ENCODE measurements around the gene GDPGP1. TPM values are rescaled to one million over a fixed set of nuclear protein-coding genes. Genes with fewer than 3 reads are reported as not detected.

GDPGP1 gene
- total and polyA plus RNA-seq, 5 experiments from 2014 or later: 0.50 to 12.4 (median 2.2) TPM

- ATAC-seq (peak; percentile 60 to 64), DNase-seq (peak in 5 of 10 donors; percentile 25 to 54 (median 34))
- H3K4me3 Mint-ChIP-seq: peak overlapping the region; percentile 44 to 81 (median 72)
- no peaks in the 10 kb centered on the region for H3K9me3 Mint-ChIP-seq
- no peaks in the 10 kb centered on the region for H3K27me3 Mint-ChIP-seq
- peaks cover 19 to 65% (median 31%) of the 10 kb centered on the region in 4 donors for H3K4me1 Mint-ChIP-seq
- H3K27ac Mint-ChIP-seq: peak overlapping the region; percentile 69 to 93 (median 82)
- POLR2A ChIA-PET: interaction anchor here (0.9 to 3.7 kb wide), 6 partner anchors 8 to 73 kb away, joined by 3 to 36 read pairs (median 9); partner anchors contain the start of genes CIB1, GDPGP1, NGRN and SEMA4B
- no peaks in the 10 kb centered on the region for H3K36me3 Mint-ChIP-seq
Observed at GRCh38 chr15:90192961-90193786, 40.8 kb upstream of the GDPGP1 start.

GRCh38 chr15:90194655-90195054 is 39.4 kb upstream of the GDPGP1 start:
- peak overlapping the region in 2 of 10 donors; percentile 20 to 39 for H3K4me3 Mint-ChIP-seq
- no peaks in the 10 kb centered on the region for H3K9me3 Mint-ChIP-seq
- DNase-seq: no peak
- peak overlapping the region in 1 of 10 donors; percentile 36 for H3K27ac Mint-ChIP-seq
- H3K36me3 Mint-ChIP-seq: no peaks in the 10 kb centered on the region
- H3K4me1 Mint-ChIP-seq: peaks cover 20 to 68% (median 33%) of the 10 kb centered on the region in 4 donors
- no peak for ATAC-seq
- no peaks in the 10 kb centered on the region for H3K27me3 Mint-ChIP-seq
- POLR2A ChIA-PET: interaction anchor here (0.7 kb wide), 1 partner anchor 569 kb away, joined by 3 read pairs; no protein-coding TSS in a partner anchor

- ATAC-seq (no peak), DNase-seq (peak in 1 of 10 donors; percentile 7)
- peak overlapping the region; percentile 81 to 91 (median 87) for H3K4me3 Mint-ChIP-seq
- POLR2A ChIA-PET: interaction anchor here (0.5 to 5.5 kb wide), 16 partner anchors 9 to 355 kb away, joined by 3 to 84 read pairs (median 4); partner anchors contain the start of genes CIB1, GDPGP1, IDH2 and NGRN
- peaks cover 8 to 53% (median 22%) of the 10 kb centered on the region in 4 donors for H3K4me1 Mint-ChIP-seq
- H3K27me3 Mint-ChIP-seq: no peaks in the 10 kb centered on the region
- H3K27ac Mint-ChIP-seq: peak overlapping the region; percentile 34 to 92 (median 90)
- H3K36me3 Mint-ChIP-seq: no peaks in the 10 kb centered on the region
- H3K9me3 Mint-ChIP-seq: no peaks in the 10 kb centered on the region
Observed at GRCh38 chr15:90200534-90201129, 33.4 kb upstream of the GDPGP1 start.

GRCh38 chr15:90201130-90201943 is 32.7 kb upstream of the GDPGP1 start, which contains the start of gene SEMA4B:
Gene SEMA4B (plus strand): TSS chr15:90201330. CDS start chr15:90201579, 249 bp downstream.
- H3K27ac Mint-ChIP-seq: peak within 1 kb of the TSS; percentile 84 to 92 (median 90)
- ATAC-seq (peak; percentile 90 to 93), DNase-seq (peak; percentile 52 to 81 (median 71))
- H3K27me3 Mint-ChIP-seq: no peaks in the 10 kb centered on the region
- peak within 1 kb of the TSS; percentile 82 to 94 (median 88) for H3K4me3 Mint-ChIP-seq
- peaks cover 8 to 55% (median 22%) of the 10 kb centered on the region in 4 donors for H3K4me1 Mint-ChIP-seq
- H3K9me3 Mint-ChIP-seq: no peaks in the 10 kb centered on the region
- POLR2A ChIA-PET: interaction anchor here (0.5 to 5.5 kb wide), 14 partner anchors 9 to 355 kb away, joined by 3 to 84 read pairs (median 4); partner anchors contain the start of genes CIB1, GDPGP1, IDH2 and NGRN
- H3K36me3 Mint-ChIP-seq: no peaks in the 10 kb centered on the region

GRCh38 chr15:90201944-90202375 is 32.0 kb upstream of the GDPGP1 start:
- POLR2A ChIA-PET: interaction anchor here (0.6 to 5.5 kb wide), 8 partner anchors 10 to 100 kb away, joined by 3 to 84 read pairs (median 10); partner anchors contain the start of genes CIB1, GDPGP1, IDH2 and NGRN
- no peaks in the 10 kb centered on the region for H3K36me3 Mint-ChIP-seq
- no peaks in the 10 kb centered on the region for H3K27me3 Mint-ChIP-seq
- H3K4me1 Mint-ChIP-seq: peaks cover 8 to 55% (median 22%) of the 10 kb centered on the region in 4 donors
- DNase-seq: no peak
- no peaks in the 10 kb centered on the region for H3K9me3 Mint-ChIP-seq
- peak overlapping the region; percentile 81 to 94 (median 88) for H3K4me3 Mint-ChIP-seq
- no peak for ATAC-seq
- H3K27ac Mint-ChIP-seq: peak overlapping the region in 8 of 10 donors; percentile 56 to 92 (median 74)

- Mint-ChIP-seq H3K27me3 (no peaks in the 10 kb centered on the region), H3K4me1 (peaks cover 8 to 55% (median 25%) of the 10 kb centered on the region in 4 donors), H3K27ac (peak overlapping the region in 9 of 10 donors; percentile 35 to 92 (median 82)), H3K4me3 (peak overlapping the region; percentile 82 to 94 (median 89)), H3K9me3 (no peaks in the 10 kb centered on the region), H3K36me3 (no peaks in the 10 kb centered on the region)
- ATAC-seq (no peak), DNase-seq (no peak)
- POLR2A ChIA-PET: interaction anchor here (0.9 to 5.5 kb wide), 3 partner anchors 11 to 29 kb away, joined by 3 to 84 read pairs (median 36); partner anchors contain the start of genes CIB1 and GDPGP1
Observed at GRCh38 chr15:90202929-90203328, 31.1 kb upstream of the GDPGP1 start.

GRCh38 chr15:90203473-90203872 is 30.5 kb upstream of the GDPGP1 start:
- H3K27ac Mint-ChIP-seq: no peak overlapping the region
- ATAC-seq: no peak
- peaks cover 8 to 53% (median 25%) of the 10 kb centered on the region in 4 donors for H3K4me1 Mint-ChIP-seq
- H3K27me3 Mint-ChIP-seq: no peaks in the 10 kb centered on the region
- no peaks in the 10 kb centered on the region for H3K9me3 Mint-ChIP-seq
- POLR2A ChIA-PET: interaction anchor here (0.8 to 5.5 kb wide), 3 partner anchors 11 to 29 kb away, joined by 3 to 84 read pairs (median 3); partner anchors contain the start of genes CIB1 and GDPGP1
- no peak for DNase-seq
- no peaks in the 10 kb centered on the region for H3K36me3 Mint-ChIP-seq
- H3K4me3 Mint-ChIP-seq: peak overlapping the region in 3 of 10 donors; percentile 63 to 87 (median 86)

- no peak for ATAC-seq
- POLR2A ChIA-PET: interaction anchor here (0.8 to 5.5 kb wide), 4 partner anchors 12 to 34 kb away, joined by 3 to 84 read pairs (median 4); partner anchors contain the start of genes CIB1 and GDPGP1
- Mint-ChIP-seq H3K4me3 (peak overlapping the region in 1 of 10 donors; percentile 63), H3K27ac (no peak overlapping the region), H3K27me3 (no peaks in the 10 kb centered on the region), H3K36me3 (no peaks in the 10 kb centered on the region), H3K4me1 (peaks cover 8 to 50% (median 25%) of the 10 kb centered on the region in 4 donors), H3K9me3 (no peaks in the 10 kb centered on the region)
- DNase-seq: no peak
Observed at GRCh38 chr15:90203922-90204321, 30.1 kb upstream of the GDPGP1 start.

GRCh38 chr15:90205050-90205848 is 28.8 kb upstream of the GDPGP1 start:
- no peak overlapping the region for H3K4me3 Mint-ChIP-seq
- POLR2A ChIA-PET: interaction anchor here (0.6 to 1.8 kb wide), 3 partner anchors 28 to 65 kb away, joined by 3 to 6 read pairs (median 3); partner anchors contain the start of genes CIB1 and GDPGP1

GRCh38 chr15:90205886-90206285 is 28.1 kb upstream of the GDPGP1 start:
- Mint-ChIP-seq H3K4me3 (no peak overlapping the region), H3K27ac (no peak overlapping the region), H3K36me3 (peaks cover 0 to 2% (median 0%) of the 10 kb centered on the region in 3 donors), H3K4me1 (peaks cover 17 to 48% (median 29%) of the 10 kb centered on the region in 4 donors), H3K9me3 (no peaks in the 10 kb centered on the region), H3K27me3 (no peaks in the 10 kb centered on the region)
- ATAC-seq: no peak
- no peak for DNase-seq
- POLR2A ChIA-PET: interaction anchor here (1.8 kb wide), 1 partner anchor 27 kb away, joined by 6 read pairs; the partner anchor contains the start of genes CIB1 and GDPGP1

More at GRCh38 chr15:90205050-90205848, 28.8 kb upstream of the GDPGP1 start:
- H3K4me1 Mint-ChIP-seq: peaks cover 12 to 48% (median 26%) of the 10 kb centered on the region in 4 donors
- H3K36me3 Mint-ChIP-seq: no peaks in the 10 kb centered on the region
- H3K9me3 Mint-ChIP-seq: no peaks in the 10 kb centered on the region
- no peak overlapping the region for H3K27ac Mint-ChIP-seq
- H3K27me3 Mint-ChIP-seq: no peaks in the 10 kb centered on the region
- DNase-seq (no peak), ATAC-seq (no peak)
